Activated CD4-positive, alpha-beta T cell treated with anti-CD3 and anti-CD28 coated beads, Interleukin-10, Interleukin-2, amounts not matched to agents 100 ng/mL and 50 ng/mL, durations not matched to agents 16 hours and 8 hours (primary cell): ENCODE data around the gene NT5M.
"Not testable (repeated sequence)": the region's sequence is repeated elsewhere in the genome, so short reads cannot be mapped to it uniquely, and the experiment has no call there.

Experiments used
- DNase-seq: peaks from one replicate; pipeline ENCODE4 v3.0.0-alpha.2; 2020

NT5M gene

GRCh38 chr17:17379197-17379991, 76.2 kb downstream of the NT5M start:
- no peak for DNase-seq

GRCh38 chr17:17380145-17380925, 77.2 kb downstream of the NT5M start:
- DNase-seq = no peak

GRCh38 chr17:17381446-17382064, 78.4 kb downstream of the NT5M start:
- DNase-seq = no peak

- no peak for DNase-seq
These were observed 78.9 kb downstream of the NT5M start for GRCh38 chr17:17382065-17382459.

GRCh38 chr17:17382971-17383370, 79.8 kb downstream of the NT5M start:
- no peak for DNase-seq

- not testable (repeated sequence) for DNase-seq
These were observed 80.5 kb downstream of the NT5M start for GRCh38 chr17:17383431-17384290.

- no peak for DNase-seq
These were observed 81.1 kb downstream of the NT5M start for GRCh38 chr17:17384291-17384615.

DNA sequence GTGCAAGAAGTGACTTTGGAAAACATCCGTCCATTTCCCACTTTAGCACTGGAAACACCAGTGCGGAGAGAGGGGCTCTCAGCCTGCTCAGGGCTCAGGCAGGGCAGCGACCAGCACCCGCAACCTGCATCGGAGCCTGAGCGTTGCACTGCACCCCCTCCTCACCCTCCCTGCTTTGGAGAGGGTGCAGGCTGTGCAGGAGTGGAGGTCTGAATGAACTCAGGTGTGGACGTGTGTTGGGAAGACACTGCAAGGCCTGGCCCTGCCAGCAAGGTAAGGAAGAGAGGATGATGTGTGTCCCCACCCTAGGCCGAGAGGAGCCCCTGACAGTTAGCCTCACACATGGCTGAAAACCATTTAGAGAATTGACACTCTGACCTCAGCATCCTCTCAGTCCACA, 81.8 kb downstream of the NT5M start:
- no peak for DNase-seq

- DNase-seq = no peak
These were observed 82.3 kb downstream of the NT5M start for GRCh38 chr17:17385491-17385890.

DNA sequence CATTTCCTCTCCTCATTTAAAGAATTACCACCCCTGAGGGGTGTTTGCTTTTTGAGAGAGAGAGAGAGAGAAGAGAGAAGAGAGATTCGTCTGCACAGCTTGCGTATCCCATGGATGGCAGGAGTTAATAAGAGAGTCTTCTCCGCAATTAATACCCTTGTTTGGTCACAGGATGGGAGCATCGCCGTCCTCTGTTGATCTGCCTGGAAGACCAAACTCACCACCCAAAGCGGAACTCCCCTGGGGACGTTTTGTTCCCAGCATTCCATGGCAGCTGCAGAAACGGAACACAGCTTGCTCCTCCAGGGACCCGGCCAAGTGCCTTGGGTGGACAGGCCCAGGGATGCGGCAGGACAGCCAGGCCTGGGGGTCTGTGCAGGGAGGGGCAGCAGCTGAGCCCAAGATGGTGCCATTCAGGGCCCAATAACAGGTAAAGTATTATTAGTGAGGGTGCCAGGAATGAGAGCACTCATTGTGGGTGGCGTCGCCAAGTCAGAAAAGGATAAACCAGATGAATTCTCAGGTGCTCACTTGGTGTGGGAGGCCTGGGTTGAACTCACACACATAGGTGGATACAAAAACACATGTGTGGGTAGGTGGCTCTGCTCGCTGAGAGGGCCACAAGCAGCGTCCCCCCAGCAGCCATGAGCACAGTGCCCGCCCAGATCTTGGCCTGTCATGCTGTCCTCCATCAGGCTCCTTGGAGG, 83.1 kb downstream of the NT5M start:
- no peak for DNase-seq

DNA sequence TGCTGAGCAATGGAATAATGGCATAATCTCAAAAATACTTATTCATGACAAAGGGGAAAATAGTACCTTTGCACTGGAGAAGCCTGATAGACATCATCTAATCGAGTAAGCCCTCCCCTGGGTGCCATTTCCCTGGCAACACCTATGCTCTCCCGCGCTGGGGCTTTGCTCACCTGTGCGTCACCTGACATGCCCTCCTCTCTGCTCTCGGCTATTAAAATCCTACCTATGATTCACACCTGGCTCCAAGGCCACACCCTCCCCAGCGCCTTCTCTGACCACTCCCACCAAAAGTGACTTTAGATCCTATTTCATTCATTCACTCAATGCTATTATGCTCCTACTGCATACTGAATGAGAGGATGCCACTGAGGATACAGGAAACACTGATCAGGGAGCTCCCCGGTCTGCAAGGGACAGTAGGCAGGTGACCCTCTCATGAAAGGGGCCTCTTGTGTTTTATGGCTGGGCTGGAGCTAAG, 83.9 kb downstream of the NT5M start:
- DNase-seq = no peak

GRCh38 chr17:17387498-17388362, 84.6 kb downstream of the NT5M start:
- DNase-seq = no peak

DNA sequence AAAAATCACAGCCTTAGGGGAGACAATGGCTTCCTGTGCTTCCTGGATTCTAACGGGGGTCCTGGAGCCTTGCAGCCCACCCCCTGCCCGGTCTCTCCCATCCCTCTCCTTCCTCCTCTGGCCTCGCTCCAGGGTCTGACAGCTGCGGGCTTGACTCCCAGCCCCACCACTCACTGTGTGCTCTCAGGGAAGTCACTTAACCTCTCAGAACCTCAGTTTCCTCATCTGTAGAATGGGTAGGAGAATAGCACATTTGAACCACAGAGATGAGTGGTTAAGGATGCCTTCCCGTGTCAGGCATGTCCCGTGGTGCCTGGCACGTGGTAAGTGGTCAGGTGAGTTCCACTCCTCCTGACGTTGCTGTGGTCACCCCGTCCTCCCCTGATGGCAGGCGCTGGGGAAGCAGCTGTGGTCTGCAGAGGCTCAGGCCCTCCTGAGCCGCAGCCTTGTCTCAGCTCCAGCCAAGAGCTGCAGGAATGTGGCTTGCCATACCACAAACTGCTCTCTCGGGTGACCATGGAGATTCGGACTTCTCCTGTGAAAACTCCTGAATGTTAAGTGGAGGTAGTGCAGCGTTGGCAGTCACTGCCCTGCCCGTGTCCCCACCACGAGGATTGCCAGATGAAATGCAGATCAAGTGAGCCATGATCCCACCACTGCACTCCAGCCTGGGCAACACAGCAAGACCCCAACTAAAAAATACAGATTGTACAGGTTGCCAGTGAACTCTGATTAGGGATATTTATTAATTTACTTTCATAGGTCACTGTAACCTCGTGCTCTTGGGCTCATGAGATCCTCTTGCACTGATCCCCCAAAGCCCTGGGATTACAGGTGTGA, 85.7 kb downstream of the NT5M start:
- DNase-seq = no peak

DNA sequence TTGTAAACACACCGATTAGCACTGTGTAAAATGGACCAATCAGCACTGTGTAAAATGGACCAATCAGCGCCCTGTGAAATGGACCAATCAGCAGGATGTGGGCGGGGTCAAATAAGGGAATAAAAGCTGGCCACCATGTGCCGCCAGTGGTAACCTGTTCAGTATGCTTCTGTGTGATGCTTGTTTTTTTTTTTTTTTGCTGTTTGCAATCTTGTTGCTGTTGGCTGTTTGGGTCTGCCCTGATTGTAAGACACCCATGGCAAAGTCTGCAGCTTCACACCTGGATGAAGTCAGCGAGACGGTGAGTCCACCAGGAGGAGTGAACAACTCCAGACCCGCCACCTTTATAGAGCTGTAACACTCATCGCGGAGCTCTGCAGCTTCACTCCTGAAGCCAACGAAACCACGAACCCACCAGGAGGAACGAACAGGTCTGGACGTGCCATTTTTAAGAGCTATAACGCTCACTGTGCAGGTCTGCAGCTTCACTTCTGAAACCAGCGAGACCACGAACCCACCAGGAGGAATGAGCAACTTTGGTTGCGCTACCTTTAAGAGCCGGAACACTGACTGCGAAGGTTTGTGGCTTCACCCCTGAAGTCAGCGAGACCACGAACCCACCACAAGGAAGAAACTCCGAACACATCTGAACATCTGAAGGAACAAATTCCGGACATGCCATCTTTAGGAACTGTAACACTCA, 88.6 kb downstream of the NT5M start:
- DNase-seq = peak; percentile 64

DNA sequence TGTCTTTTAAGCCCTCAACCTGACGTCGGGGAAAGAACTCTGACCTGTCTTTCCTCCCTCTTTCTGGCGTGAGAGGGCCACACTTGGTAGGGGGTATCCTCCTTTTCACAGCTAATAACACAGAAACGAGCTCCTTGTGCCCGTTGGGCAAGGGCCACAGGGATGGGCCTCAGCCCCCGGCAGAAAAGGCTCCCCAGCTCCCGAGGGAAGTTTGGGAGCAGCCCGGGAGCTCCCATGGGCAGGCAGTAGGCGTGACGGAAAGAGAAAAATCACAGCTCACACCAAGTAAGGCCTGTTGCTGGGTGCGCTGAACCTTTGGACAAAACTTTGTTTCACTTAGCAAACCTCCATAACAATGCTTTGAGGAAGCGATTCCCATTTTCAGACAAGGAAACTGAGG, 90.8 kb downstream of the NT5M start:
- no peak for DNase-seq

DNA sequence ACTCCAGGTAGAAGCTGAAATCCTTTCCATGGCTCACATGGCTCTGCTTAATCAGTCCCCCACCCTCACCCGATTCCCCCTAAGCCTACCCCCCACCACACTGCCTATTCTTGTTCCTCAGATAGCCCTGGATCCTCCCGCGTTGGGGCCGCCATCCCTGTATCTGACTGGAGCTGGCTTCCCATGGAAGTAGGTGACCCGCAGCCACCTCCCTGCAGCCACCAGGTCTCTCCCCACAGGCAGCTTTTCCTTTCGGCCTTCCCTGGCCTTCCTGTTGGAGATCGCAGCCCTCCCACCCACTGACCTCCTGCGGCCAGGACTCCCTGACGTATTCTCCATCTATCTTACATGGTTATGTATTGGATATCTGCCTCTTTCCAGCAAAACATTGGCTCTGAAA, 91.3 kb downstream of the NT5M start:
- no peak for DNase-seq

- DNase-seq = no peak
These were observed 92.2 kb downstream of the NT5M start for GRCh38 chr17:17395246-17395802.

DNA sequence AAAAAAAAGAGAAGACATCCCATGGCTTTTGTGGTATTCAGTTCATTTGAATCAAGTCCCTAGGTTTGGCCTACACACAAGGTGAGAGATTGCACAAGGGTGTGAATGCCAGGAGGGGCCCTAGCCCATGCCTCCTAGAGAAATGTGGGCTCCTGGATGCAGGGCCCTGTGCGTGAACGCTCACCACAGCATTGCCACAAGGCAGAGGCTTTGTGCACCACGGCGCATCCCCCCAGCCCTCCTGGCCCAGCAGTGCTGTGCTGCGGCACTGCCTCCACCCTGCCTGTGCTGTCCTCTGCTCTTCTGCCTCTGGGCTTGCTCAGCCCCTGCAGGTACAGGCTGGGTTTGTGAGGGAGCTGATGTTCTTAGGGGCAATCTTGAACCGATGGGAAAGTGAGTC, 92.7 kb downstream of the NT5M start:
- DNase-seq = no peak
